IMR-90 (cell line): Measurements from ENCODE around the gene FALEC. TPM values are rescaled to one million over a fixed set of nuclear protein-coding genes. Genes with fewer than 3 reads are reported as not detected.

Source experiments
- ATAC-seq: fragments of 200-7000 bp; cut with Tn5 transposase; 2 replicates; pipeline ENCODE4 v1.9.1; 2020; ENCODE audit warnings: low read depth, mild to moderate bottlenecking, moderate library complexity
- BruUV-seq: library from RNA; stranded (reverse); fragments of 400-500 nt; replicated peaks from 2 replicates; lab custom pipeline; 2021; lab: Mats Ljungman, UMichigan
- CTCF ChIA-PET: fragments of 300-600 bp; formaldehyde crosslinking; extraction: SDS; loops from one replicate; lab custom pipeline; 2021; ENCODE audit warnings: antibody characterized with exemption; lab: Yijun Ruan, JAX
- POLR2A ChIA-PET: fragments of 300-600 bp; sonication (Branson Sonifier 250); formaldehyde crosslinking; loops from one replicate; lab custom pipeline; 2022; ENCODE audit warnings: antibody characterized with exemption; ENCODE audit not compliant: unreplicated experiment; lab: Charles Lee
- DNase-seq: peaks from one replicate; pipeline ENCODE4 v3.0.0; 2013
- H2AFZ ChIP-seq: replicated peaks from 2 replicates; pipeline ENCODE3; 2013; ENCODE audit warnings: low read length, mild to moderate bottlenecking; ENCODE audit not compliant: poor library complexity
- H2AK5ac ChIP-seq: 2 replicates; pipeline ENCODE4 v1.6.1; 2013; ENCODE audit warnings: low read depth, low read length, inconsistent platforms
- H2AK9ac ChIP-seq: replicated peaks from 2 replicates; pipeline ENCODE3; 2013; ENCODE audit warnings: mild to moderate bottlenecking, low read depth, low read length, moderate library complexity; ENCODE audit not compliant: poor library complexity
- H2BK120ac ChIP-seq: 2 replicates; pipeline ENCODE4 v1.6.1; 2013; ENCODE audit warnings: low read depth, low read length, inconsistent platforms
- H2BK15ac ChIP-seq: 3 replicates; pipeline ENCODE4 v1.6.1; 2013; ENCODE audit warnings: low read depth, low read length, inconsistent platforms
- H2BK20ac ChIP-seq: 2 replicates; pipeline ENCODE4 v1.6.1; 2013; ENCODE audit warnings: low read depth, mild to moderate bottlenecking, inconsistent platforms, low read length, moderate library complexity
- H2BK5ac ChIP-seq: 2 replicates; pipeline ENCODE4 v1.6.1; 2013; ENCODE audit warnings: mild to moderate bottlenecking, low read depth, low read length, inconsistent platforms; ENCODE audit not compliant: poor library complexity, severe bottlenecking
- H3K14ac ChIP-seq: replicated peaks from 2 replicates; pipeline ENCODE4 v1.6.1; 2013; ENCODE audit warnings: low read depth, low read length, inconsistent platforms
- H3K18ac ChIP-seq: 2 replicates; pipeline ENCODE4 v1.6.1; 2013; ENCODE audit warnings: low read depth, low read length, control low read depth
- H3K23ac ChIP-seq: 2 replicates; pipeline ENCODE4 v1.6.1; 2013; ENCODE audit warnings: low read depth, low read length, inconsistent platforms
- H3K27ac ChIP-seq: 2 replicates; pipeline ENCODE4 v1.5.1; 2013; ENCODE audit warnings: mild to moderate bottlenecking, control low read depth, low read length; ENCODE audit not compliant: insufficient read depth
- H3K27me3 ChIP-seq: 2 replicates; pipeline ENCODE4 v1.6.1; 2013; ENCODE audit warnings: low read length; ENCODE audit not compliant: control insufficient read depth, insufficient read depth
- H3K36me3 ChIP-seq: 2 replicates; pipeline ENCODE4 v1.6.1; 2013; ENCODE audit warnings: low read length, mixed read lengths; ENCODE audit not compliant: control insufficient read depth, insufficient read depth
- H3K4ac ChIP-seq: 2 replicates; pipeline ENCODE4 v1.6.1; 2013; ENCODE audit warnings: low read depth, low read length, inconsistent platforms
- H3K4me1 ChIP-seq: 2 replicates; pipeline ENCODE4 v1.6.1; 2013; ENCODE audit warnings: low read length, mixed read lengths; ENCODE audit not compliant: control insufficient read depth, insufficient read depth
- H3K4me2 ChIP-seq: 2 replicates; pipeline ENCODE4 v1.6.1; 2013; ENCODE audit warnings: low read depth, mild to moderate bottlenecking, control low read depth, low read length, moderate library complexity
- H3K4me3 ChIP-seq: 2 replicates; pipeline ENCODE4 v1.5.1; 2013; ENCODE audit warnings: low read depth, mild to moderate bottlenecking, control low read depth, low read length, moderate library complexity; ENCODE audit not compliant: insufficient read depth
- H3K56ac ChIP-seq: 2 replicates; pipeline ENCODE4 v1.6.1; 2013; ENCODE audit warnings: low read length, inconsistent platforms; ENCODE audit not compliant: insufficient read depth; ENCODE audit errors: extremely low read depth
- H3K79me1 ChIP-seq, 2 experiments: 2 replicates each; pipeline ENCODE4 v1.6.1; 2013; ENCODE audit warnings: low read length in 2 of 2, inconsistent platforms in 1 of 2, low read depth in 1 of 2
- H3K9ac ChIP-seq: 2 replicates; pipeline ENCODE4 v1.6.1; 2013; ENCODE audit warnings: low read depth, low read length, control low read depth
- H3K9me1 ChIP-seq: 2 replicates; pipeline ENCODE4 v1.6.1; 2013; ENCODE audit warnings: low read length, inconsistent platforms; ENCODE audit not compliant: insufficient read depth
- H3K9me3 ChIP-seq: 2 replicates; pipeline ENCODE4 v1.6.1; 2013; ENCODE audit warnings: low read length; ENCODE audit not compliant: control insufficient read depth, insufficient read depth
- H4K20me1 ChIP-seq: 2 replicates; pipeline ENCODE4 v1.6.1; 2013; ENCODE audit warnings: low read length, inconsistent platforms; ENCODE audit not compliant: insufficient read depth
- H4K5ac ChIP-seq: 2 replicates; pipeline ENCODE4 v1.6.1; 2013; ENCODE audit warnings: mild to moderate bottlenecking, low read depth, low read length, control low read depth
- H4K8ac ChIP-seq, 2 experiments: 2 replicates each; pipeline ENCODE4 v1.6.1; 2013; ENCODE audit warnings: low read depth in 2 of 2, low read length in 2 of 2, control low read depth in 1 of 2, inconsistent platforms in 1 of 2
- H4K91ac ChIP-seq: 2 replicates; pipeline ENCODE4 v1.6.1; 2013; ENCODE audit warnings: low read depth, low read length, inconsistent platforms; ENCODE audit not compliant: insufficient read depth
- CHD1 ChIP-seq: IDR thresholded peaks from 2 replicates; pipeline ENCODE4 v1.6.1; 2012; ENCODE audit warnings: low read depth, low read length, improper control_type of control experiment
- USF2 ChIP-seq: fragments of 150-350 bp; IDR thresholded peaks from 2 replicates; pipeline ENCODE4 v1.6.1; 2017; ENCODE audit warnings: mild to moderate bottlenecking, antibody characterized with exemption, low read length, low read depth
- WGBS, 2 experiments: methylation state at CpG; one replicate each; pipeline versions ENCODE4 v1.1.5 to v1.1.7; 2013; ENCODE audit warnings: missing lambda C conversion rate in 2 of 2; ENCODE audit not compliant: insufficient read length in 1 of 2; ENCODE audit errors: extremely low coverage in 2 of 2; 5-methylcytosine and 5-hydroxymethylcytosine counted together
- dilution Hi-C: fragments of 300-500 bp; cut with HindIII; formaldehyde crosslinking; loops from one replicate; pipeline ENCODE4 v1.14.3; 2018; ENCODE audit warnings: low sequenced_read_pairs; ENCODE audit not compliant: unreplicated experiment
- in situ Hi-C: fragments of 300-500 bp; cut with MboI; formaldehyde crosslinking; loops from 3 replicates; pipeline ENCODE4 v1.14.3; 2019; ENCODE audit warnings: low sequenced_read_pairs, inconsistent platforms, mixed read lengths
- intact Hi-C: fragments of 100-400 bp; cut with micrococcal nuclease; formaldehyde crosslinking; loops from 2 replicates; pipeline ENCODE4 v1.10.0; 2022
- polyA plus RNA-seq, 3 experiments: library from polyadenylated mRNA; depleted of rRNA; stranded (reverse); fragments of >200 nt; gene quantifications; 2 replicates each; pipeline ENCODE4 v1.2.3, GENCODE V29; 2012; ENCODE audit warnings: low replicate concordance in 1 of 3
- total RNA-seq: library from RNA; depleted of rRNA; stranded (reverse); fragments of >200 nt; gene quantifications from 2 replicates; pipeline ENCODE4 v1.2.3, GENCODE V29; 2012

FALEC gene
- total and polyA plus RNA-seq, 2 of the 4 experiments (the other 2 are of a cell fraction), result not detected

GRCh38 chr1:150551051-150551783 is 35.7 kb downstream of the FALEC start:
- H2BK5ac ChIP-seq, result no peak overlapping the region
- no peak overlapping the region for H3K4me3 ChIP-seq
- no peak overlapping the region for H3K4me2 ChIP-seq
- no peak overlapping the region for H4K5ac ChIP-seq
- no peak for DNase-seq
- peaks cover 5% of the 10 kb centered on the region for H3K36me3 ChIP-seq
- no peak overlapping the region; the same call in 1 of the 2 replicates for H3K56ac ChIP-seq
- intact Hi-C loops, result no loop called here
- in situ Hi-C loops, result loop anchor here (10.0 kb wide), 1 partner anchor 286 kb away; the partner anchor contains the start of gene APH1A
- H4K91ac ChIP-seq, result peak overlapping the region; percentile 67; the same call in 1 of the 2 replicates
- dilution Hi-C loops, result no loop called here
- H2AK9ac ChIP-seq, result peak overlapping the region; percentile 45
- no peak overlapping the region for H2BK20ac ChIP-seq
- H3K14ac ChIP-seq, result no peak overlapping the region
- H3K9me1 ChIP-seq, result peaks cover 10% of the 10 kb centered on the region
- peaks cover 26% of the 10 kb centered on the region for H3K4me1 ChIP-seq
- no peak overlapping the region; the same call in 1 of the 2 replicates for H2BK120ac ChIP-seq
- H3K18ac ChIP-seq, result no peak overlapping the region
- POLR2A ChIA-PET, result no interaction called here
- no peak overlapping the region for H2AFZ ChIP-seq
- no peaks in the 10 kb centered on the region; the same call in none of the 2 replicates for H4K20me1 ChIP-seq
- no TSS peak for BruUV-seq
- H3K4ac ChIP-seq, result peak overlapping the region; percentile 27; the same call in 1 of the 2 replicates
- no peak for ATAC-seq
- no peaks in the 10 kb centered on the region for H3K9me3 ChIP-seq
- WGBS, 2 experiments, result no CpG with 5 or more reads among the region's 11 CpGs
- H3K27ac ChIP-seq, result no peak overlapping the region
- TF ChIP-seq USF2, result no peak
- TF ChIP-seq CHD1, result no peak
- CTCF ChIA-PET, result interaction anchor here (1.0 kb wide), 1 partner anchor 10 kb away, joined by 3 read pairs; no protein-coding TSS in a partner anchor
- peak overlapping the region; percentile 14 to 73; a peak in 1 of 4 replicates for H4K8ac ChIP-seq
- H3K79me1 ChIP-seq, result peaks cover 3 to 45% of the 10 kb centered on the region in 2 experiments; a peak in 3 of 4 replicates
- peak overlapping the region; percentile 71; the same call in 2 of the 3 replicates for H2BK15ac ChIP-seq
- H3K23ac ChIP-seq, result peak overlapping the region; percentile 35; the same call in 1 of the 2 replicates
- peak overlapping the region; percentile 75 for H2AK5ac ChIP-seq
- H3K9ac ChIP-seq, result no peak overlapping the region
- H3K27me3 ChIP-seq, result no peaks in the 10 kb centered on the region
